DND-41 (cell line): Measurements from ENCODE around the gene TRPM1.

ENCODE experiments used
- ATAC-seq: fragments of 200-7000 bp; cut with Tn5 transposase; 3 replicates; pipeline ENCODE4 v1.9.1; 2021; ENCODE audit warnings: low read depth; ENCODE audit not compliant: insufficient read depth
- DNase-seq: peaks from one replicate; pipeline ENCODE4 v3.0.0-alpha.2; 2020
- H2AFZ ChIP-seq: 2 replicates; pipeline ENCODE4 v1.6.0; 2012; ENCODE audit warnings: low read depth, low read length
- H3K27ac ChIP-seq: 2 replicates; pipeline ENCODE4 v1.5.1; 2012; ENCODE audit warnings: low read length, inconsistent platforms
- H3K27me3 ChIP-seq: fragments of 200-600 bp; sonication (generic); 2 replicates; pipeline ENCODE4 v1.6.0; 2012; ENCODE audit warnings: low read length, mild to moderate bottlenecking, inconsistent platforms; ENCODE audit not compliant: insufficient read depth, poor library complexity
- H3K36me3 ChIP-seq: 2 replicates; pipeline ENCODE4 v1.5.1; 2012; ENCODE audit warnings: low read length, inconsistent platforms; ENCODE audit not compliant: insufficient read depth
- H3K4me1 ChIP-seq: 2 replicates; pipeline ENCODE4 v1.5.1; 2012; ENCODE audit warnings: mild to moderate bottlenecking, low read length; ENCODE audit not compliant: insufficient read depth
- H3K4me2 ChIP-seq: 2 replicates; pipeline ENCODE4 v1.6.0; 2012; ENCODE audit warnings: mild to moderate bottlenecking, moderate library complexity, low read length, inconsistent platforms; ENCODE audit not compliant: insufficient read depth
- H3K4me3 ChIP-seq, 2 experiments: fragments of 200-600 bp in 1 of 2; shearing (Covaris generic) in 1 of 2; 2 replicates each; pipeline ENCODE4 v1.5.1; 2012 to 2016; ENCODE audit warnings: inconsistent platforms in 2 of 2, low read length in 2 of 2, mild to moderate bottlenecking in 2 of 2, low read depth in 1 of 2, moderate library complexity in 1 of 2
- H3K79me2 ChIP-seq: 2 replicates; pipeline ENCODE4 v1.6.0; 2012; ENCODE audit warnings: low read length, inconsistent platforms; ENCODE audit not compliant: insufficient read depth
- H3K9ac ChIP-seq: 2 replicates; pipeline ENCODE4 v1.6.0; 2012; ENCODE audit warnings: low read depth, mild to moderate bottlenecking, inconsistent platforms, low read length, moderate library complexity
- H3K9me3 ChIP-seq: 2 replicates; pipeline ENCODE4 v1.5.1; 2012; ENCODE audit warnings: low read length, moderate library complexity, mild to moderate bottlenecking, inconsistent platforms; ENCODE audit not compliant: insufficient read depth, severe bottlenecking
- H4K20me1 ChIP-seq: 2 replicates; pipeline ENCODE4 v1.6.0; 2012; ENCODE audit warnings: low read length; ENCODE audit not compliant: insufficient read depth
- CTCF ChIP-seq: IDR thresholded peaks from 2 replicates; pipeline ENCODE4 v1.5.1; 2012; ENCODE audit warnings: borderline replicate concordance, low read length, moderate library complexity, mild to moderate bottlenecking; ENCODE audit not compliant: poor library complexity, severe bottlenecking; ENCODE audit errors: extremely low read depth
- EZH2 ChIP-seq: IDR thresholded peaks from 3 replicates; pipeline ENCODE4 v1.6.1; 2012; ENCODE audit warnings: borderline replicate concordance, low read depth, mild to moderate bottlenecking, moderate library complexity, low read length, inconsistent platforms; ENCODE audit not compliant: severe bottlenecking

The TRPM1 gene

GRCh38 chr15:31069360-31070000 is 32.0 kb downstream of the TRPM1 start:
- TF ChIP-seq CTCF, result no peak
- TF ChIP-seq EZH2, result no peak
- Histone ChIP-seq H2AFZ (no peak overlapping the region), H3K4me1 (no peaks in the 10 kb centered on the region), H3K4me2 (no peak overlapping the region), H3K79me2 (no peaks in the 10 kb centered on the region), H3K27ac (no peak overlapping the region), H3K4me3 (no peak overlapping the region), H3K9ac (no peak overlapping the region), H3K27me3 (no peaks in the 10 kb centered on the region), H4K20me1 (no peaks in the 10 kb centered on the region), H3K9me3 (no peaks in the 10 kb centered on the region), H3K36me3 (no peaks in the 10 kb centered on the region)
- DNase-seq, result no peak
- no peak for ATAC-seq

- Histone ChIP-seq H3K9me3 (no peaks in the 10 kb centered on the region), H3K27me3 (no peaks in the 10 kb centered on the region), H4K20me1 (no peaks in the 10 kb centered on the region), H3K27ac (no peak overlapping the region), H3K36me3 (no peaks in the 10 kb centered on the region), H3K4me1 (no peaks in the 10 kb centered on the region), H3K4me3 (no peak overlapping the region), H3K4me2 (no peak overlapping the region), H2AFZ (no peak overlapping the region), H3K9ac (no peak overlapping the region), H3K79me2 (no peaks in the 10 kb centered on the region)
- no peak for ATAC-seq
- DNase-seq, result no peak
- TF ChIP-seq EZH2 (no peak), CTCF (no peak)
These were observed 33.5 kb downstream of the TRPM1 start for GRCh38 chr15:31067890-31068603.

- DNase-seq, result no peak
- no peaks in the 10 kb centered on the region for H3K4me1 ChIP-seq
- no peak overlapping the region for H3K4me2 ChIP-seq
These were observed 35.7 kb downstream of the TRPM1 start for GRCh38 chr15:31065824-31066223.

More at GRCh38 chr15:31065824-31066223, 35.7 kb downstream of the TRPM1 start:
- Histone ChIP-seq H3K9ac (no peak overlapping the region), H4K20me1 (no peaks in the 10 kb centered on the region), H3K9me3 (no peaks in the 10 kb centered on the region), H3K36me3 (no peaks in the 10 kb centered on the region), H2AFZ (no peak overlapping the region), H3K4me3 (no peak overlapping the region), H3K27ac (no peak overlapping the region), H3K27me3 (no peaks in the 10 kb centered on the region), H3K79me2 (no peaks in the 10 kb centered on the region)
- no peak for ATAC-seq
- no peak for TF ChIP-seq EZH2
- no peak for TF ChIP-seq CTCF
